Uterus (tissue), 2 donors: ENCODE data around the gene PPM1N.

Experiments
- CTCF ChIP-seq, 4 experiments: fragments of 200-600 bp in 2 of 4; fragments of 450-650 bp in 2 of 4; sonication (generic) in 2 of 4; IDR thresholded peaks; one replicate each; pipeline ENCODE4 v1.5.1; 2016 to 2019; ENCODE audit warnings: antibody characterized with exemption in 4 of 4, mild to moderate bottlenecking in 2 of 4, moderate library complexity in 1 of 4
- POLR2A ChIP-seq, 2 donors: fragments of 450-650 bp; IDR thresholded peaks; one replicate each; pipeline ENCODE4 v1.6.1; 2016; ENCODE audit warnings: antibody characterized with exemption in 2 of 2, mild to moderate bottlenecking in 1 of 2, moderate library complexity in 1 of 2

- no peak for TF ChIP-seq CTCF (IDR thresholded peaks at IDR 0.05)
- no peak for TF ChIP-seq POLR2A (IDR thresholded peaks at IDR 0.05)
Observed at GRCh38 chr19:45512881-45513483, 14.7 kb downstream of the PPM1N start.
